RWPE2 (cell line): ENCODE results near the gene FUT7.
A peak's percentile ranks its signal among the peaks of the same experiment; 100 is the strongest.

Experiments used
- ATAC-seq: fragments of 200-7000 bp; cut with Tn5 transposase; 3 replicates; pipeline ENCODE4 v1.9.1; 2021; ENCODE audit warnings: low read depth
- DNase-seq: peaks from one replicate; pipeline ENCODE4 v3.0.0-alpha.2; 2020; ENCODE audit warnings: low spot score
- H3K27ac ChIP-seq: fragments of 450-650 bp; 2 replicates; pipeline ENCODE4 v1.5.1; 2017; ENCODE audit warnings: mild to moderate bottlenecking; ENCODE audit not compliant: poor library complexity, severe bottlenecking
- H3K27me3 ChIP-seq: fragments of 250-450 bp; sonication (Bioruptor Pico); 2 replicates; pipeline ENCODE4 v1.5.1; 2021; ENCODE audit warnings: mild to moderate bottlenecking, moderate library complexity; ENCODE audit not compliant: insufficient read depth, poor library complexity, severe bottlenecking
- H3K36me3 ChIP-seq: fragments of 250-450 bp; sonication (Bioruptor Pico); 2 replicates; pipeline ENCODE4 v1.5.1; 2020; ENCODE audit warnings: low read depth, mild to moderate bottlenecking, moderate library complexity
- H3K4me1 ChIP-seq: fragments of 250-450 bp; sonication (Bioruptor Pico); 2 replicates; pipeline ENCODE4 v1.5.1; 2021; ENCODE audit warnings: mild to moderate bottlenecking, moderate library complexity; ENCODE audit not compliant: insufficient read depth, poor library complexity, severe bottlenecking
- H3K4me3 ChIP-seq: fragments of 250-450 bp; sonication (Bioruptor Pico); 2 replicates; pipeline ENCODE4 v1.5.1; 2021; ENCODE audit warnings: mild to moderate bottlenecking, moderate library complexity; ENCODE audit not compliant: severe bottlenecking
- H3K9me3 ChIP-seq: fragments of 250-450 bp; sonication (Bioruptor Pico); 2 replicates; pipeline ENCODE4 v1.5.1; 2021; ENCODE audit warnings: mild to moderate bottlenecking, moderate library complexity; ENCODE audit not compliant: severe bottlenecking
- CTCF ChIP-seq: fragments of 450-650 bp; IDR thresholded peaks from one replicate; pipeline ENCODE4 v1.5.1; 2017; ENCODE audit warnings: mild to moderate bottlenecking, moderate library complexity; ENCODE audit not compliant: poor library complexity, severe bottlenecking

Gene FUT7

GRCh38 chr9:137030538-137031527 is 1.1 kb downstream of the FUT7 start:
- Histone ChIP-seq H3K9me3 (no peaks in the 10 kb centered on the region), H3K27ac (no peak overlapping the region), H3K4me1 (peaks cover 4% of the 10 kb centered on the region), H3K27me3 (no peaks in the 10 kb centered on the region), H3K4me3 (no peak overlapping the region), H3K36me3 (no peaks in the 10 kb centered on the region)
- no peak for ATAC-seq
- DNase-seq, result no peak
- no peak for TF ChIP-seq CTCF

- Histone ChIP-seq H3K4me1 (peaks cover 4% of the 10 kb centered on the region), H3K27me3 (no peaks in the 10 kb centered on the region), H3K4me3 (no peak overlapping the region), H3K9me3 (no peaks in the 10 kb centered on the region), H3K27ac (no peak overlapping the region), H3K36me3 (no peaks in the 10 kb centered on the region)
- no peak for ATAC-seq
- DNase-seq, result no peak
- TF ChIP-seq CTCF, result no peak
Observed at GRCh38 chr9:137030006-137030405, 1.9 kb downstream of the FUT7 start.

DNA sequence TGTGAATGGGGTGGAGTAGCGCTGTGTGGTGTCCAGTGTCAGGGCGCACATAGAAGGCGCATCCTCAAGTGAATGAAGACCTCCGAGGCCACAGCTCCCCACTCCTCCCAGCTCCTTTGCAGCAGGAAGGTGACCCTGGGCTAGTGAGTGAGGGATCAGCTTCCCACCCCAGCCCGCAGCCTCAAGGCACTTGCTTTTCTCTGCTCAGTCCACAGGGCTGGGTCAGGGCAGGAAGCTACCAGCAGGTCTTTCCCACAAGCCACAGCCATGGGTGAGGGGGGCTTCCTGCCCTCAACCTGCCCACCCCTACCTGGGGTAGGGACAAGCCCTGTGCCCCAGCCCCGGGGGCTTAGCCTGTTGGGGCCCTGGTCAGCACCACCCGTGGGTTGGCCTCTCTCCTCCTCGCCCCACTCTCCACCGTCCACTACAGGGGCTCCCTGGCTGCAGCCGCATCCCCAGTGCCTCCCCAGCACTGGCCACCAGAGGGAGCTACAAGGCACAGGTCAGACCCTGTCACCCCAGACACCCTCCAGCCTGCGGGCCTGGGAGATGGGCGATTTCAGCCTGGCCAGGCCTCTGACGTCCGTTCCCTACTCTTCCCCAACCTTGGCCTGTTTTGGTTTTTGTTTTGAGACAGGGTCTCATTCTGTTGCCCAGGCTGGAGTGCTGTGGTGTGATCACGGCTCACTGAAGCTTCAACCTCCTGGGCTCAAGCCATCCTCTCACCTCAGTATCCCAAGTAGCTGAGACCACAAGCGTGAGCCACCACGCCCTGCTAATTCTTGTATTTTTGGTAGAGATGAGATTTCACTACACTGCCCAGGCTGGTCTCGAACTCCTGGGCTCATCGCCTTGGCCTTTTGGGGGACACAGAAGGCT is 2.6 kb downstream of the FUT7 start:
- TF ChIP-seq CTCF, result peak; percentile 88
- peak; percentile 68 for ATAC-seq
- H3K9me3 ChIP-seq, result no peaks in the 10 kb centered on the region
- H3K27me3 ChIP-seq, result no peaks in the 10 kb centered on the region
- no peak overlapping the region for H3K27ac ChIP-seq
- DNase-seq, result no peak
- peak overlapping the region; percentile 40 for H3K4me3 ChIP-seq
- H3K4me1 ChIP-seq, result no peaks in the 10 kb centered on the region
- H3K36me3 ChIP-seq, result no peaks in the 10 kb centered on the region

GRCh38 chr9:137028263-137029057 is 3.4 kb downstream of the FUT7 start:
- ATAC-seq, result peak; percentile 29
- TF ChIP-seq CTCF, result peak; percentile 56
- no peaks in the 10 kb centered on the region for H3K27me3 ChIP-seq
- H3K9me3 ChIP-seq, result no peaks in the 10 kb centered on the region
- no peaks in the 10 kb centered on the region for H3K4me1 ChIP-seq
- H3K36me3 ChIP-seq, result no peaks in the 10 kb centered on the region
- peak overlapping the region; percentile 40 for H3K4me3 ChIP-seq
- H3K27ac ChIP-seq, result no peak overlapping the region
- no peak for DNase-seq
